HG03521 (cell line): Measurements from ENCODE around the gene LRRC59.

Source experiments
- ATAC-seq: cut with Tn5 transposase; IDR thresholded peaks from one replicate; pipeline ENCODE4 v1.9.1; 2021; ENCODE audit warnings: mild to moderate bottlenecking, moderate library complexity; ENCODE audit not compliant: unreplicated experiment

The LRRC59 gene

GRCh38 chr17:50388728-50389127 is 8.6 kb downstream of the LRRC59 start:
- ATAC-seq = no peak

GRCh38 chr17:50386510-50386909 is 10.8 kb downstream of the LRRC59 start:
- no peak for ATAC-seq

- ATAC-seq = no peak
Measured at GRCh38 chr17:50382931-50383330, 14.4 kb downstream of the LRRC59 start.

GRCh38 chr17:50381920-50382319 is 15.4 kb downstream of the LRRC59 start:
- no peak for ATAC-seq

GRCh38 chr17:50381260-50381815 is 16.0 kb downstream of the LRRC59 start:
- no peak for ATAC-seq

- ATAC-seq = no peak
Measured at GRCh38 chr17:50380369-50381259, 16.7 kb downstream of the LRRC59 start.

- no peak for ATAC-seq
Measured at GRCh38 chr17:50379351-50380132, 17.8 kb downstream of the LRRC59 start.

- ATAC-seq = no peak
Measured at GRCh38 chr17:50375858-50376538, 21.3 kb downstream of the LRRC59 start.

GRCh38 chr17:50373705-50374104 is 23.6 kb downstream of the LRRC59 start:
- no peak for ATAC-seq

GRCh38 chr17:50372758-50373556 is 24.4 kb downstream of the LRRC59 start, which contains the start of the genes EME1 and MRPL27:
Gene EME1 (plus strand): TSS chr17:50373229. CDS start chr17:50375209, 1,980 bp downstream.
Gene MRPL27 (minus strand): TSS chr17:50373184. CDS start chr17:50373170, 14 bp downstream.
- ATAC-seq = peak; percentile 80

- no peak for ATAC-seq
Measured at GRCh38 chr17:50372222-50372757, 25.0 kb downstream of the LRRC59 start.

- ATAC-seq = no peak
Measured at GRCh38 chr17:50371526-50371925, 25.8 kb downstream of the LRRC59 start.

GRCh38 chr17:50370052-50370451 is 27.3 kb downstream of the LRRC59 start:
- ATAC-seq = no peak

GRCh38 chr17:50367401-50367800 is 29.9 kb downstream of the LRRC59 start:
- ATAC-seq = no peak

- no peak for ATAC-seq
Measured at GRCh38 chr17:50365649-50366393, 31.5 kb downstream of the LRRC59 start.

- no peak for ATAC-seq
Measured at GRCh38 chr17:50365165-50365564, 32.2 kb downstream of the LRRC59 start.

- no peak for ATAC-seq
Measured at GRCh38 chr17:50364715-50365114, 32.6 kb downstream of the LRRC59 start.

GRCh38 chr17:50364061-50364458 is 33.3 kb downstream of the LRRC59 start:
- no peak for ATAC-seq
